ENCODE results near the gene SRR.

- no peak for TF ChIP-seq GATA2 (IDR thresholded peaks at IDR 0.05; ENCODE audit: low read depth, low read length)
- TF ChIP-seq GATA3 (IDR thresholded peaks at IDR 0.05; ENCODE audit: low read depth, low read length) = no peak
Measured at GRCh38 chr17:2263183-2264066, 40.3 kb upstream of the SRR start.

Data from SH-SY5Y (cell line).